Stimulated activated CD8-positive, alpha-beta memory T cell treated with anti-CD3 and anti-CD28 coated beads, Interleukin-4, amount 100 ng/mL, for 24 hours (primary cell): ENCODE results near the gene PNPLA2.

Experiments used
- DNase-seq: peaks from one replicate; pipeline ENCODE4 v3.0.0-alpha.2; 2020; ENCODE audit warnings: low read depth

PNPLA2 gene

GRCh38 chr11:860234-861104 is 41.8 kb downstream of the PNPLA2 start:
- no peak for DNase-seq

GRCh38 chr11:861105-861479 is 42.4 kb downstream of the PNPLA2 start:
- no peak for DNase-seq

DNA sequence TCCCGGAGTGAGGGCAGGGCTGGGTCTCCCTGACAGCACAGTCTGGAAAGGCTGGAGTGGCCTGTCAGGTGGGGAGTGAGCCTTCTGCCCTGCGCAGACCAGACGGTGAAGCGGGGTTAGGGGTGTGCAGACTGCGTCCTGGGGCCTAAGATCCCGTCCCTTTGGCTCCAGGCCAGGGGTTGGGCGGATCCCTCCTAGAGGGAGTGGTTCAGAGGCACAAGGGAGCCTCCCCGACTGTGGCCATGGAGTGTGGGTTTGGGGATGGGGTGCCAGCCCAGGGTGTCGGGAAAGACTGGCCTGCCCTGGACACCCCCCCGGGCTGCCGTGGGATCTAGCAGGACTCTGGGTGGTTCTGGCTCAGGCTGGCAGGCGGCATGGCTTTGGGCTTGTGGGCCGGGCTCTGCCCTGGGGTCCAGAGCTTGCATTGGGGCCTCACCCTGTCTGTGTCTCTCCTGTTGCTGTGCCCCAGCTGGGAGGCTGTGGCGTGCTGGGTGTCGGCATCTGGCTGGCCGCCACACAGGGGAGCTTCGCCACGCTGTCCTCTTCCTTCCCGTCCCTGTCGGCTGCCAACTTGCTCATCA is 43.5 kb downstream of the PNPLA2 start:
- no peak for DNase-seq

GRCh38 chr11:862696-863022 is 43.9 kb downstream of the PNPLA2 start:
- no peak for DNase-seq

DNA sequence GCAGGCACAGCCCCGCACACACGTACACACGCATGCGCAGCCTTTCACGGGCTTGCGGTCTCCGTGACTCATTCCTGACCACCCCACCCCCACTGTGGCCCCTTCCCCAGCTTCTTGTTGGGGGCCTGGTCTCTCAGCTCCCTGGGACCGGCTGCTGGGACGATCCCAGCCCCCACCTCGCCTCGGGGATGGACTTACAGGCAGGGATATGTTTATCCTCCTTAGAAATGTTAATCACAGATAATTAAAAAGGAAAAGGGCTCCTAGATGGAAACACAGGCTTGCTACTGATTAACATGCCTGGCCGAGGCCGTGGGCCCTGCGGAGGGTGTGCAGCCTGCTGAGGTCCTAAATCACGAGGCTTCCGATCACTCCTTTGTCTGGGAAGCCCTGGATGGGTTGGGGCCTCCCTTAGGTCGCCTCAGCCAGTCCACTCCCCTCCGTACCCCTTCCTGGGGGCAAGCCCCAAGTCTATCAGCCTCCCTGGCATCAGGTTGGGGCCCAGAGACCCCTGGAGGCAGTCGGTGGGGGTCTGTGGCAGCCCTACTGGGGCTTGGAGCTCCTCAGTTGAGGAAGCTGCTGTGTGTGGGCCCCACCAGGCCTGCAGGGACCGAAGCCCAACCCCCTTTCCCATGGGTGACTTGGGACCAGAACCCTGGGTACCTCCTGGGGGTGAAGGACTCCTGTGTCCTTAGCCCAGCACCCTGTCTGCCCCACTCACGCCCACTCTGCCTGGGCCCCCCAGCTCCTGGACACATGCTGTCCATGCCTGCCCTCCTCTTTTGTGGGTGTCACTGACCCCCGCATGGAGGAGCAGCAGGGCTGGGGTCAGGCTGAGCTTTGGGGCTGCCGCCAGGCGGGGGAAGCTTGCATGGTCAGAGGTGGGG is 44.6 kb downstream of the PNPLA2 start:
- DNase-seq, result no peak

DNA sequence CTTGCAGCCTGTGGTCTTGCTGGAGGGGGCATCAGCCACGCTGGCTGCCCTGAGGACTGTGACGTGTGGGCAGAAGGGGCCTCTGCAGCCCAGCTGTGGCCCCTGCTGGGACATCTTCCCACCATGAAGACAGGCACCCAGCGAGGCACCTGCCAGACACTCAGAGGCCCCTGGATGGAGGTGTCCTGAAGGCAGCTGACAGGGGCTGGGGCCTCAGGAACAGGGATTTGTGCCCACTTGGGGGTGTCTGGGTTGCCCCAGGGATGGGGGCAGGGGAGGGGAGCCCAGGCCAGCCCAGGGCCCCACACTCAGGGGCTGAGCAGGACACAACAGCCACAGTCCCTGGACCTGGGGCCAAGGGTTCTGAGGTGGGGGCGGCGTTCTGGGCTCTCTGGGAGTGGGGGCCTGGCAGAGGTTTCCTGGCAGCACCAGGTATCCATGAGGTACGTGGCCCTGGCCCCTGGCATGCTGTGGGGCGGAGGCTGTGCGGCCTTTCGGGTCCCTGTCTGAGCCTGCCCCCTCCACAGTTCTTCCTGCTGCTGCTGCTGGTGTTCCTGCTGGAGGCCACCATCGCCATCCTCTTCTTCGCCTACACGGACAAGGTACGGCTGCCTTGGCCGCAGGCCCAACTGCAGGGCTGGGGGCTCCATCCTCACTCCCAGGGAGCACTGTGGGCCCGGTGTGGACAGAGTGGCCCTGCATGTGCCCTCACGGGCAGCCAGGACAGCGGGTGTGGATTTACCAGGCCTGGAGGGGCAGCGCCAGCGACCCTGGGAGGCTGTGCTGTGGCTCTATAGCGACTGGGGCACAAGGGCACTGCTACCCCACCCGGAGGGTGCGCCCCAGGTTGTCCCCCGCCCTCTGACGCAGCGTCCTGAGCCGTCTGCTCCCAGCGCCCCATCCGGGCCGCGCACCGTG is 45.5 kb downstream of the PNPLA2 start:
- no peak for DNase-seq

GRCh38 chr11:864898-865297 is 46.2 kb downstream of the PNPLA2 start:
- DNase-seq, result no peak

- DNase-seq, result no peak
Observed at GRCh38 chr11:865462-866430, 47.0 kb downstream of the PNPLA2 start.

- DNase-seq, result no peak
Observed at GRCh38 chr11:866481-866880, 47.8 kb downstream of the PNPLA2 start.

GRCh38 chr11:867856-868358 is 49.2 kb downstream of the PNPLA2 start:
- no peak for DNase-seq

DNA sequence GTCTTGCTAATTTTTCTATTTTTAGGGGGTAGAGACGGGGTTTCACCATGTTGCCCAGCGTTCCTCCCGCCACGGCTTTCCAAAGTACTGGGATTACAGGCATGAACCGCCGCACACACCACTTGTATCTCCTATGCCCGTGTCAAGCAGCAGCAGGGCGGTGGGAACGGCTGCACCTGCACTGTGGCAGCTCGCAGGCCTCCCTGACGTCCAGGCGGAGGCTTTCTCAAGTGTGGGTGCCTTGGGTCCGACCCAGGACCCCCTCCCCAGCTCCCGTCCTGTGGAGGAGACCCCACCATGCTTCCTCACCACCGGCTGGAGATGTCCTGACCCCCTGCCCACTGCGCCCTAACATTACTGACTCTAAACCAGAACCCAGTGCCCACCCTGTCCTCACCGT is 49.7 kb downstream of the PNPLA2 start:
- no peak for DNase-seq

DNA sequence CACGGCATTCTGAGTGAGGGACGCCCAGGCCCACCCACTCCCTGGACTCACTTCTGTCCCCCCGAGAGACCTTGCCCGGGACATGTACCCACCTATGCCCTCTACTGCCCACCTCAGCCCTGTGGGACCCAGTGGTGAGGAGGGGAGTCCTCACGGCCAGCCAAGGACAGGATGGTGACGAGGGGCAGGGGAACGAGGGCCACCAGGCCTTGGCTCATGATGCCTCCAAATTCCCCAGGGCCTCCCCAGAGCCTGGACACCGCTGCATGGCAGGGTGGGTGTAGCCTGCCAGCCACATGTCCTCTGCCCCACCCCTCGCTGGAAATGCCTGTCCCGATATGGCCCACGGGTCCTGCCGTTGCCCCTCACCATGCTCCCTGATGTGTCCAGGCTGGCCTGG is 50.1 kb downstream of the PNPLA2 start:
- DNase-seq, result no peak

DNA sequence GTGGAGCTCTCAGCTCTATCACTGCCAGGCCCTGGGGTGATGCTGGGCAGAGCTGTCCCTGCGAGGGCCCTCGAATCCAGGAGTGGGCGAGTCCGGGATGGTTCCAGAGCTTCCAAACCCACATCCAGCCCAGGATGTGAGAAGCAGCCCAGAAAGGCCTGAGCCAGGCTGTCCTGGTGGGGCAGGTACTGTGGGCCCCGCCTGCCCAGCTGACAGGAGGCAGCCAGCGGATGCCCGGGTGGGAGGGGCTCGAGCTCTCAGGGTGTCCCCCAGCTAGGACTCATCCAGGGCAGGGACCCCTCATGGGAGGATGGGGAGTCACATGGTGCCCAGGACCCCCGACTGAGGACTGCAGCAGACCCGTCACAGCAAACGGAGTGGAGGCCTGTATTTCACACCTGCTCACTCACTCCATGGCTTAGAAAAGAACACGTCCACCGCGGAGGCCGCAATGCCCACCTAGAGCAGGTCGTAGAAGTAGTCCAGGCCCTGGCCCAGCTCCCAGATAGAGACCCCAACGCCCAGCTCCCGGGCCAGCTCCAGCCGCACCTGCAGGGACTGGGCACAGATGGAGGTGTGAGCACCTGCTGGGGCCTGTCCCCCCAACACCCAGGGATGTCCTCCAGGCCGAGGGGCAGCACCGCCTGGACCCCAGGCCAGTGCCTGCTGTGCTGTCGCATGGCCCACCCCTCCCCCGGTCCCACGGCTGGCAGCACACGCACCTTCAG is 50.8 kb downstream of the PNPLA2 start:
- DNase-seq, result no peak

DNA sequence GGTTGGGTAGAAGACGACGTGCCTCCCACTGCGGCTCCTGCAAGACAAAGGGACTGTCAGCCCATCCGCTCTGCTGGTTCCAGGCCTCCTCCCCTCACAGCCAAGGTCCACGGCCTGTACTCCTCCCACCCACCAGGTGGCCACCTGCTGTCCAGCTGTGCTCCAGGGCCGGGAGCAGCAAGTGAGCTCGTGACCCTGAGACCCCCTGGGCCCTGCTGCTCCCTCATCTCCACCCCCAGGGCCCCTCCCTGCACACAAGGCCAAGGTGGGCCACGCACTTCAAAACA is 51.4 kb downstream of the PNPLA2 start:
- DNase-seq, result no peak

DNA sequence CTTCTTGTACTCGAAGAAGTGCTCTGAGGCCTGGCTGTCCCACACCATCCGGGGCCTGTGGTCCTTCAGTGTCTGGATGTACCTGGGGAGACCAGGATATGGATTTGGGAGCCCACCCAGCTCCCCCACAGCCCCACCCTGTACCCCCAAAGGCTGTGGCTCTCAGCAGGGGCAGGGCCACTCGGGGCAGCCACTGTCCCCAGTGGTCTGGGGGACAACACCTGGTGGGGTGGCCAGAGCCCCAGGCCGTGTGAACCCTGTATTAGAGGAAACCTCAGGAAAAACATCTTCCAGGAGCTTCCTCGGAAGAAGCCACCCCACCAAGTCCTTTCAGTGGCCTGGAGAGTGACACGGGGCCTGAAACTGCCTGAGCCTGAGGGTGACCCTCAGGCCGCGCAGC is 51.7 kb downstream of the PNPLA2 start:
- DNase-seq, result no peak

DNA sequence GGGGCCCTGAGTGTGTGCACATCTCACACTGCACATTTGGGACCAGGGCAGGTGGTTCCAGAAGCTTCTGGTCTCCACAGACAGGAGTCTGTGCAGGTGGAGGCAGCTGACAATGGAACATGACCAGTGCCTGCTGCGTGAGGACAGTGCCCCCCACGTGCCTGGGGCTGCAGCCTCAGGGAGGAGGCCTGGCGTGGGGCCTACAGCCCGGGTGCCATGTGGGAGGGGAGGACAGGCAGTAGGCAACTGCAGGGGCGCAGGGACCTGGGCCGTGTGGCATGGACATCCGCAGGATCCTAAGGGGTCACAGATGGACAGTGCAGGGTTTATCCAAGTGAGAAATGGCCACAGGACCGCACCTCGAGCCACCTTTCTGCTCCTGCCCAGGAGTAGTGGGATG is 52.8 kb downstream of the PNPLA2 start:
- no peak for DNase-seq

DNA sequence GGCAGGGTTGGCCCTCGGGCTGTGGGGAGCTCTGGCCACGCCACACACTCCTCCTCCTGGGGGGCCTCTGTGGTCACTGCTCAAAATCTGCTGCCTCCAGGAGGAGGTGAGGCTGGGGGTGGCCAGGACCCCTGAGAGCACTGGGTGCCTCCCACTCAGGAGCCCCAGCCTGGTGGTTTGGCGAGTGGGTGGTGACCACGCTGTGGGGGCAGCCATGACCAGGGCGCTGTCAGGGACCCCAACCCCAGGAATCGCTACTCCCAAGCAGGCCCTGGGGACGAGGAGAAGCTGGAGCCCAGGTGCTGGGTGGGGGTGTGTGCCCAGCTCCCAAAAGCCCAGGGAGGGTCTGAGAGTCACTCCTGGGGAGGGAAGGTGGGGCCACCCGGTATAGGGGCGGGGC is 54.1 kb downstream of the PNPLA2 start:
- DNase-seq, result no peak

- no peak for DNase-seq
Observed at GRCh38 chr11:873706-874105, 55.0 kb downstream of the PNPLA2 start.
